SK-N-SH (cell line): ENCODE measurements around the gene LGI4. TPM values are rescaled to one million over a fixed set of nuclear protein-coding genes. Genes with fewer than 3 reads are reported as not detected.

Experiments used
- CTCF ChIA-PET: fragments of 300-600, 350-600 bp; formaldehyde crosslinking; extraction: SDS; loops from one replicate; lab custom pipeline; 2021; lab: Yijun Ruan, JAX
- POLR2A ChIA-PET: fragments of 350-600 bp; sonication (Branson Sonifier 250); formaldehyde crosslinking; extraction: SDS; loops from one replicate; lab custom pipeline; 2020; ENCODE audit warnings: antibody characterized with exemption, inconsistent platforms; lab: Yijun Ruan, JAX
- DNase-seq: peaks from one replicate; pipeline ENCODE4 v3.0.0; 2012
- H2AFZ ChIP-seq: fragments of 200-600 bp; sonication (generic); 2 replicates; pipeline ENCODE4 v1.8.1; 2016; ENCODE audit warnings: antibody characterized with exemption, mild to moderate bottlenecking, low read depth
- H3F3A ChIP-seq: fragments of 200-600 bp; sonication (generic); replicated peaks from 2 replicates; pipeline ENCODE3; 2016; ENCODE audit warnings: antibody characterized with exemption, mild to moderate bottlenecking; ENCODE audit not compliant: insufficient read depth
- H3K27ac ChIP-seq, 2 experiments: fragments of 200-500 bp in 1 of 2; fragments of 200-600 bp in 1 of 2; sonication (Bioruptor generic) in 1 of 2; sonication (generic), shearing (Covaris generic) in 1 of 2; 2 replicates each; pipeline versions ENCODE4 v1.5.1 to v1.6.1; 2014 to 2016; ENCODE audit warnings: low read depth in 2 of 2, inconsistent platforms in 1 of 2, low read length in 1 of 2, mild to moderate bottlenecking in 1 of 2, mixed read lengths in 1 of 2
- H3K27me3 ChIP-seq: fragments of 200-600 bp; sonication (generic), shearing (Covaris generic); 2 replicates; pipeline ENCODE4 v1.6.1; 2016; ENCODE audit warnings: mixed run types; ENCODE audit not compliant: insufficient read depth
- H3K36me3 ChIP-seq, 2 experiments: fragments of 200-500 bp in 1 of 2; fragments of 200-600 bp in 1 of 2; sonication (Bioruptor generic) in 1 of 2; sonication (generic) in 1 of 2; replicated peaks in 1 of 2; 2 replicates each; pipeline versions ENCODE3 to v1.5.1; 2014 to 2016; ENCODE audit warnings: low read length in 1 of 2, mild to moderate bottlenecking in 1 of 2; ENCODE audit not compliant: insufficient read depth in 2 of 2, control insufficient read depth in 1 of 2
- H3K4me1 ChIP-seq, 2 experiments: fragments of 200-500 bp in 1 of 2; fragments of 200-600 bp in 1 of 2; sonication (Bioruptor generic) in 1 of 2; sonication (generic), shearing (Covaris generic) in 1 of 2; 2 replicates each; pipeline versions ENCODE4 v1.5.1 to v1.6.1; 2014 to 2016; ENCODE audit warnings: low read depth in 1 of 2, low read length in 1 of 2, mixed run types in 1 of 2; ENCODE audit not compliant: insufficient read depth in 2 of 2, control insufficient read depth in 1 of 2
- H3K4me2 ChIP-seq: fragments of 200-600 bp; sonication (generic), shearing (Covaris generic); 2 replicates; pipeline ENCODE4 v1.6.1; 2017; ENCODE audit warnings: mixed run types
- H3K4me3 ChIP-seq, 2 experiments: fragments of 200-500 bp in 1 of 2; fragments of 200-600 bp in 1 of 2; sonication (Bioruptor generic) in 1 of 2; sonication (generic), shearing (Covaris generic) in 1 of 2; 2 replicates each; pipeline versions ENCODE4 v1.5.1 to v1.8.1; 2014 to 2016; ENCODE audit warnings: low read depth in 2 of 2, inconsistent platforms in 1 of 2, low read length in 1 of 2, mild to moderate bottlenecking in 1 of 2, mixed read lengths in 1 of 2, moderate library complexity in 1 of 2
- H3K79me2 ChIP-seq: fragments of 200-600 bp; sonication (generic); 2 replicates; pipeline ENCODE4 v1.8.1; 2017; ENCODE audit warnings: mild to moderate bottlenecking; ENCODE audit not compliant: insufficient read depth
- H3K9ac ChIP-seq: fragments of 200-600 bp; sonication (generic); 2 replicates; pipeline ENCODE4 v1.6.1; 2017; ENCODE audit warnings: mixed run types
- H3K9me2 ChIP-seq: fragments of 200-600 bp; sonication (generic); 2 replicates; pipeline ENCODE4 v1.6.1; 2017; ENCODE audit warnings: mixed run types
- H3K9me3 ChIP-seq: fragments of 200-600 bp; sonication (generic); 2 replicates; pipeline ENCODE4 v1.6.1; 2017; ENCODE audit warnings: mixed run types, mild to moderate bottlenecking, moderate library complexity
- H4K20me1 ChIP-seq: fragments of 200-600 bp; sonication (generic); 2 replicates; pipeline ENCODE4 v1.6.1; 2017; ENCODE audit warnings: mild to moderate bottlenecking, mixed run types; ENCODE audit not compliant: insufficient read depth
- CHD2 ChIP-seq: fragments of 150-350 bp; IDR thresholded peaks from 2 replicates; pipeline ENCODE4 v1.6.1; 2018; ENCODE audit warnings: low read length; ENCODE audit not compliant: partially characterized antibody
- ELF1 ChIP-seq: IDR thresholded peaks from 2 replicates; pipeline ENCODE4 v1.4.0; 2012
- EP300 ChIP-seq, 2 experiments: IDR thresholded peaks; 2 replicates each; pipeline versions ENCODE4 v1.4.0 to v1.6.1; 2012; ENCODE audit warnings: borderline replicate concordance in 1 of 2, low read depth in 1 of 2, low read length in 1 of 2
- FOSL2 ChIP-seq: IDR thresholded peaks from 2 replicates; pipeline ENCODE4 v1.4.0; 2012; ENCODE audit warnings: low read depth, mild to moderate bottlenecking, moderate library complexity, borderline replicate concordance
- FOXJ3 ChIP-seq: sonication (generic); formaldehyde crosslinking; IDR thresholded peaks from 2 replicates; pipeline ENCODE4 v1.5.1; 2020; ENCODE audit warnings: mild to moderate bottlenecking, missing genetic modification reagents
- FOXM1 ChIP-seq: IDR thresholded peaks from 2 replicates; pipeline ENCODE4 v1.4.0; 2012; ENCODE audit warnings: low read depth, mild to moderate bottlenecking
- GATA2 ChIP-seq: sonication (generic); formaldehyde crosslinking; IDR thresholded peaks from 2 replicates; pipeline ENCODE4 v1.5.0; 2020; ENCODE audit warnings: mild to moderate bottlenecking, missing genetic modification reagents
- JUND ChIP-seq: IDR thresholded peaks from 2 replicates; pipeline ENCODE4 v1.4.0; 2012
- NFIC ChIP-seq: IDR thresholded peaks from 2 replicates; pipeline ENCODE4 v1.4.0; 2012; ENCODE audit warnings: borderline replicate concordance
- POLR2AphosphoS5 ChIP-seq: IDR thresholded peaks from 2 replicates; pipeline ENCODE4 v1.6.1; 2012; ENCODE audit warnings: low read depth, low read length
- RAD21 ChIP-seq: IDR thresholded peaks from 2 replicates; pipeline ENCODE4 v1.6.1; 2012; ENCODE audit warnings: mild to moderate bottlenecking, low read length
- YY1 ChIP-seq: IDR thresholded peaks from 2 replicates; pipeline ENCODE4 v1.4.0; 2012; ENCODE audit warnings: low read depth, mild to moderate bottlenecking
- whole genome bisulfite sequencing: methylation state at CpG from one replicate; pipeline ENCODE4 v1.1.6; 2017; ENCODE audit warnings: low lambda C conversion rate; 5-methylcytosine and 5-hydroxymethylcytosine counted together
- polyA plus RNA-seq, 3 experiments: library from polyadenylated mRNA; depleted of rRNA; stranded (reverse); fragments of >200 nt; gene quantifications; 2 replicates each; pipeline ENCODE4 v1.2.3, GENCODE V29; 2012
- TF ChIP-seq, protein P1 (sequence below): IDR thresholded peaks from 2 replicates; pipeline ENCODE4 v1.4.0; 2012; ENCODE audit warnings: low read depth, borderline replicate concordance
- TF ChIP-seq, protein P2 (sequence below): IDR thresholded peaks from 2 replicates; pipeline ENCODE4 v1.4.0; 2012; ENCODE audit warnings: low read depth, borderline replicate concordance
- TF ChIP-seq, protein P3 (sequence below): IDR thresholded peaks from 2 replicates; pipeline ENCODE4; 2012
- TF ChIP-seq, protein P4 (sequence below): IDR thresholded peaks from 2 replicates; pipeline ENCODE4 v1.6.1; 2012; ENCODE audit warnings: mild to moderate bottlenecking, low read depth, low read length, moderate library complexity

LGI4 gene
- polyA plus RNA-seq, 1 of the 3 experiments (the other 2 are of a cell fraction), result 0.05 TPM

DNA sequence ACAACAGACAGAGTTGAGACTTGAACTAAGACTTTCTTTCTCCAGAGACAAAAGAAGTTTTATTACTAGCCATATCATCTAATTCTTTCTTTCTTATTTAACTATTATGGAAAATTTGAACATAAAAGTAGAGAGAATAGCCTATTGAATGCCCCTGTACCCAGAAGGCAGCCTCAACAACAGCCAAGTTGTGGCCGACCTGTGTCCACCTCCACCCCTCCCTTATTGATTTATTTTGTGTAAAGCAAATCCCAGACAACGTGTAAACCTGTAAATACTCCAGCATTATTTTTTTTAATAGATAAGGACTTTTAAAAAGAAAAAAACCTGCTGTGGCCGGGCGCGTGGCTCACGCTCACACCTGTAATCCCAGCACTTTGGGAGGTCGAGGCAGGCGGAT, 45.3 kb downstream of the LGI4 start:
- TF ChIP-seq ELF1 (no peak), FOSL2 (no peak), FOXM1 (no peak), CHD2 (no peak), YY1 (no peak), GATA2 (CRISPR knock-in tag) (no peak), FOXJ3 (CRISPR knock-in tag) (no peak), NFIC (no peak), RAD21 (no peak), JUND (no peak), EP300 (IDR thresholded peaks at IDR 0.05; ENCODE audit: borderline replicate concordance in 1 of 2, low read depth in 1 of 2, low read length in 1 of 2) (no peak), POLR2AphosphoS5 (no peak)
- TF ChIP-seq, protein P1, sequence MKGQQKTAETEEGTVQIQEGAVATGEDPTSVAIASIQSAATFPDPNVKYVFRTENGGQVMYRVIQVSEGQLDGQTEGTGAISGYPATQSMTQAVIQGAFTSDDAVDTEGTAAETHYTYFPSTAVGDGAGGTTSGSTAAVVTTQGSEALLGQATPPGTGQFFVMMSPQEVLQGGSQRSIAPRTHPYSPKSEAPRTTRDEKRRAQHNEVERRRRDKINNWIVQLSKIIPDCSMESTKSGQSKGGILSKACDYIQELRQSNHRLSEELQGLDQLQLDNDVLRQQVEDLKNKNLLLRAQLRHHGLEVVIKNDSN, result no peak
- TF ChIP-seq, protein P2, sequence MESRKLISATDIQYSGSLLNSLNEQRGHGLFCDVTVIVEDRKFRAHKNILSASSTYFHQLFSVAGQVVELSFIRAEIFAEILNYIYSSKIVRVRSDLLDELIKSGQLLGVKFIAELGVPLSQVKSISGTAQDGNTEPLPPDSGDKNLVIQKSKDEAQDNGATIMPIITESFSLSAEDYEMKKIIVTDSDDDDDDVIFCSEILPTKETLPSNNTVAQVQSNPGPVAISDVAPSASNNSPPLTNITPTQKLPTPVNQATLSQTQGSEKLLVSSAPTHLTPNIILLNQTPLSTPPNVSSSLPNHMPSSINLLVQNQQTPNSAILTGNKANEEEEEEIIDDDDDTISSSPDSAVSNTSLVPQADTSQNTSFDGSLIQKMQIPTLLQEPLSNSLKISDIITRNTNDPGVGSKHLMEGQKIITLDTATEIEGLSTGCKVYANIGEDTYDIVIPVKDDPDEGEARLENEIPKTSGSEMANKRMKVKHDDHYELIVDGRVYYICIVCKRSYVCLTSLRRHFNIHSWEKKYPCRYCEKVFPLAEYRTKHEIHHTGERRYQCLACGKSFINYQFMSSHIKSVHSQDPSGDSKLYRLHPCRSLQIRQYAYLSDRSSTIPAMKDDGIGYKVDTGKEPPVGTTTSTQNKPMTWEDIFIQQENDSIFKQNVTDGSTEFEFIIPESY, result no peak
- TF ChIP-seq, protein P3, sequence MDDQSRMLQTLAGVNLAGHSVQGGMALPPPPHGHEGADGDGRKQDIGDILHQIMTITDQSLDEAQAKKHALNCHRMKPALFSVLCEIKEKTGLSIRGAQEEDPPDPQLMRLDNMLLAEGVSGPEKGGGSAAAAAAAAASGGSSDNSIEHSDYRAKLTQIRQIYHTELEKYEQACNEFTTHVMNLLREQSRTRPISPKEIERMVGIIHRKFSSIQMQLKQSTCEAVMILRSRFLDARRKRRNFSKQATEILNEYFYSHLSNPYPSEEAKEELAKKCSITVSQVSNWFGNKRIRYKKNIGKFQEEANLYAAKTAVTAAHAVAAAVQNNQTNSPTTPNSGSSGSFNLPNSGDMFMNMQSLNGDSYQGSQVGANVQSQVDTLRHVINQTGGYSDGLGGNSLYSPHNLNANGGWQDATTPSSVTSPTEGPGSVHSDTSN, result no peak
- TF ChIP-seq, protein P4, sequence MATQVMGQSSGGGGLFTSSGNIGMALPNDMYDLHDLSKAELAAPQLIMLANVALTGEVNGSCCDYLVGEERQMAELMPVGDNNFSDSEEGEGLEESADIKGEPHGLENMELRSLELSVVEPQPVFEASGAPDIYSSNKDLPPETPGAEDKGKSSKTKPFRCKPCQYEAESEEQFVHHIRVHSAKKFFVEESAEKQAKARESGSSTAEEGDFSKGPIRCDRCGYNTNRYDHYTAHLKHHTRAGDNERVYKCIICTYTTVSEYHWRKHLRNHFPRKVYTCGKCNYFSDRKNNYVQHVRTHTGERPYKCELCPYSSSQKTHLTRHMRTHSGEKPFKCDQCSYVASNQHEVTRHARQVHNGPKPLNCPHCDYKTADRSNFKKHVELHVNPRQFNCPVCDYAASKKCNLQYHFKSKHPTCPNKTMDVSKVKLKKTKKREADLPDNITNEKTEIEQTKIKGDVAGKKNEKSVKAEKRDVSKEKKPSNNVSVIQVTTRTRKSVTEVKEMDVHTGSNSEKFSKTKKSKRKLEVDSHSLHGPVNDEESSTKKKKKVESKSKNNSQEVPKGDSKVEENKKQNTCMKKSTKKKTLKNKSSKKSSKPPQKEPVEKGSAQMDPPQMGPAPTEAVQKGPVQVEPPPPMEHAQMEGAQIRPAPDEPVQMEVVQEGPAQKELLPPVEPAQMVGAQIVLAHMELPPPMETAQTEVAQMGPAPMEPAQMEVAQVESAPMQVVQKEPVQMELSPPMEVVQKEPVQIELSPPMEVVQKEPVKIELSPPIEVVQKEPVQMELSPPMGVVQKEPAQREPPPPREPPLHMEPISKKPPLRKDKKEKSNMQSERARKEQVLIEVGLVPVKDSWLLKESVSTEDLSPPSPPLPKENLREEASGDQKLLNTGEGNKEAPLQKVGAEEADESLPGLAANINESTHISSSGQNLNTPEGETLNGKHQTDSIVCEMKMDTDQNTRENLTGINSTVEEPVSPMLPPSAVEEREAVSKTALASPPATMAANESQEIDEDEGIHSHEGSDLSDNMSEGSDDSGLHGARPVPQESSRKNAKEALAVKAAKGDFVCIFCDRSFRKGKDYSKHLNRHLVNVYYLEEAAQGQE, result no peak
- TF ChIP-seq, all 33 proteins: peak for 0
- Histone ChIP-seq H3K9me3 (no peaks in the 10 kb centered on the region), H3K79me2 (no peaks in the 10 kb centered on the region), H3K27me3 (no peaks in the 10 kb centered on the region), H2AFZ (no peak overlapping the region), H3K36me3 (no peaks in the 10 kb centered on the region), H3K9ac (no peak overlapping the region), H3K4me2 (no peak overlapping the region), H3K27ac (no peak overlapping the region), H3K4me1 (peaks cover 10 to 15% of the 10 kb centered on the region in 2 experiments; a peak in 2 of 4 replicates), H3K9me2 (no peaks in the 10 kb centered on the region), H3K4me3 (no peak overlapping the region), H3F3A (no peaks in the 10 kb centered on the region), H4K20me1 (no peaks in the 10 kb centered on the region)
- ChIA-PET POLR2A (no interaction called here), CTCF (interaction anchor here (0.7 to 5.0 kb wide), 13 partner anchors 8 to 68 kb away, joined by 3 to 49 read pairs (median 5); partner anchors contain the start of genes FXYD3 and LGI4)
- 79% methylated on average over 8 of the region's 8 CpGs for WGBS
- no peak for DNase-seq
